Natural killer cell (primary cell): ENCODE data around the gene HBQ1. TPM values are rescaled to one million over a fixed set of nuclear protein-coding genes. Genes with fewer than 3 reads are reported as not detected.

ENCODE experiments used
- ATAC-seq, 3 donors: fragments of 150-1000 bp in 2 of 3; fragments of 200-7000 bp in 1 of 3; cut with Tn5 transposase; 1 replicate in 1 of 3; 2 replicates in 2 of 3; pipeline ENCODE4 v1.10.0; 2021; ENCODE audit warnings: mild to moderate bottlenecking in 2 of 3, moderate library complexity in 2 of 3
- DNase-seq, 2 donors: peaks; one replicate each; pipeline versions ENCODE4 v3.0.0 to v3.0.0-alpha.2; 2013 to 2021; ENCODE audit warnings: mixed read lengths in 1 of 2
- H3K27ac ChIP-seq: one replicate; pipeline ENCODE4 v1.5.1; 2013; ENCODE audit warnings: mild to moderate bottlenecking, low read length
- H3K27me3 ChIP-seq: one replicate; pipeline ENCODE4 v1.6.1; 2013; ENCODE audit warnings: low read length; ENCODE audit not compliant: control insufficient read depth, insufficient read depth
- H3K36me3 ChIP-seq: one replicate; pipeline ENCODE4 v1.6.1; 2013; ENCODE audit warnings: low read length; ENCODE audit not compliant: control insufficient read depth, insufficient read depth
- H3K4me1 ChIP-seq: one replicate; pipeline ENCODE4 v1.6.1; 2013; ENCODE audit warnings: low read length; ENCODE audit not compliant: control insufficient read depth, insufficient read depth
- H3K4me3 ChIP-seq: one replicate; pipeline ENCODE4 v1.5.1; 2013; ENCODE audit warnings: low read length
- H3K9me3 ChIP-seq: one replicate; pipeline ENCODE4 v1.6.1; 2013; ENCODE audit warnings: low read length; ENCODE audit not compliant: control insufficient read depth, insufficient read depth
- H3K27ac Mint-ChIP-seq, 2 donors: one replicate each; pipeline ENCODE4 v1.8.0; 2022; ENCODE audit warnings: mild to moderate bottlenecking in 2 of 2, mixed read lengths in 2 of 2, moderate library complexity in 1 of 2
- H3K27me3 Mint-ChIP-seq, 2 donors: one replicate each; pipeline ENCODE4 v1.8.0; 2022; ENCODE audit warnings: low read depth in 2 of 2, mixed read lengths in 2 of 2
- H3K36me3 Mint-ChIP-seq: one replicate; pipeline ENCODE4 v1.8.0; 2022; ENCODE audit warnings: mixed read lengths
- H3K4me1 Mint-ChIP-seq, 2 donors: one replicate each; pipeline ENCODE4 v1.8.0; 2022; ENCODE audit warnings: mixed read lengths in 2 of 2
- H3K4me3 Mint-ChIP-seq: one replicate; pipeline ENCODE4 v1.8.0; 2022; ENCODE audit warnings: mild to moderate bottlenecking, moderate library complexity, mixed read lengths
- H3K9me3 Mint-ChIP-seq, 2 donors: one replicate each; pipeline ENCODE4 v1.8.0; 2022; ENCODE audit warnings: mixed read lengths in 2 of 2
- CTCF ChIP-seq: fragments of 200-600 bp; IDR thresholded peaks from one replicate; pipeline ENCODE4 v1.8.0; 2022; ENCODE audit warnings: antibody characterized with exemption
- WGBS: methylation state at CpG from one replicate; pipeline ENCODE4 v1.1.7; 2013; ENCODE audit warnings: missing lambda C conversion rate; ENCODE audit not compliant: insufficient coverage; 5-methylcytosine and 5-hydroxymethylcytosine counted together
- intact Hi-C: fragments of 100-400 bp; cut with micrococcal nuclease; formaldehyde crosslinking; loops from one replicate; pipeline ENCODE4 v1.14.2; 2022
- total RNA-seq, 4 donors: library from RNA; stranded (reverse); fragments of 120-200 nt in 1 of 4; gene quantifications; one replicate each; pipeline versions ENCODE4 v1.2.3 to v1.2.4, GENCODE V29; 2013 to 2022

Gene HBQ1
- total RNA-seq, 3 donors from 2014 or later (not counting 1 experiment from before 2014, with no cell fraction given): 1.0 to 2.0 TPM; not detected in 1

GRCh38 chr16:212999-213398, 32.7 kb downstream of the HBQ1 start:
- Mint-ChIP-seq H3K27me3 (no peaks in the 10 kb centered on the region), H3K4me1 (peaks cover 0 to 8% of the 10 kb centered on the region in 2 donors), H3K36me3 (peaks cover 8% of the 10 kb centered on the region), H3K4me3 (no peak overlapping the region), H3K27ac (no peak overlapping the region), H3K9me3 (no peaks in the 10 kb centered on the region)
- H3K4me1 ChIP-seq: no peaks in the 10 kb centered on the region
- no peak overlapping the region for H3K4me3 ChIP-seq
- DNase-seq (no peak), ATAC-seq (no peak)
- H3K36me3 ChIP-seq: peaks cover 59% of the 10 kb centered on the region
- no peak overlapping the region for H3K27ac ChIP-seq
- no peaks in the 10 kb centered on the region for H3K9me3 ChIP-seq
- no peak for TF ChIP-seq CTCF
- intact Hi-C loops: no loop called here
- H3K27me3 ChIP-seq: no peaks in the 10 kb centered on the region
- WGBS: 100% methylated on average over 3 of the region's 3 CpGs

- 82% methylated on average over 4 of the region's 4 CpGs for WGBS
- no peaks in the 10 kb centered on the region for H3K9me3 Mint-ChIP-seq
- Histone ChIP-seq H3K4me3 (no peak overlapping the region), H3K36me3 (peaks cover 58% of the 10 kb centered on the region), H3K9me3 (no peaks in the 10 kb centered on the region), H3K4me1 (no peaks in the 10 kb centered on the region), H3K27me3 (no peaks in the 10 kb centered on the region), H3K27ac (no peak overlapping the region)
- H3K27ac Mint-ChIP-seq: no peak overlapping the region
- no peak for DNase-seq
- intact Hi-C loops: no loop called here
- peaks cover 5 to 14% of the 10 kb centered on the region in 2 donors for H3K4me1 Mint-ChIP-seq
- H3K36me3 Mint-ChIP-seq: peaks cover 10% of the 10 kb centered on the region
- H3K27me3 Mint-ChIP-seq: no peaks in the 10 kb centered on the region
- H3K4me3 Mint-ChIP-seq: no peak overlapping the region
- ATAC-seq: no peak
- no peak for TF ChIP-seq CTCF
These were observed 39.8 kb downstream of the HBQ1 start for GRCh38 chr16:220021-220420.

GRCh38 chr16:228151-228851, 48.0 kb downstream of the HBQ1 start:
- H3K36me3 ChIP-seq: peaks cover 25% of the 10 kb centered on the region
- peak overlapping the region; percentile 86 for H3K4me3 Mint-ChIP-seq
- no peaks in the 10 kb centered on the region for H3K9me3 Mint-ChIP-seq
- intact Hi-C loops: loop anchor here (5.0 kb wide), 1 partner anchor 124 kb away; the partner anchor contains the start of gene AXIN1
- H3K4me1 Mint-ChIP-seq: peaks cover 21 to 23% of the 10 kb centered on the region in 2 donors
- peaks cover 15% of the 10 kb centered on the region for H3K4me1 ChIP-seq
- H3K9me3 ChIP-seq: no peaks in the 10 kb centered on the region
- WGBS: 32% methylated on average over 8 of the region's 9 CpGs
- H3K36me3 Mint-ChIP-seq: no peaks in the 10 kb centered on the region
- peak overlapping the region; percentile 90 for H3K4me3 ChIP-seq
- H3K27ac Mint-ChIP-seq: peak overlapping the region; percentile 89 to 94
- H3K27me3 Mint-ChIP-seq: no peaks in the 10 kb centered on the region
- peak overlapping the region; percentile 94 for H3K27ac ChIP-seq
- no peaks in the 10 kb centered on the region for H3K27me3 ChIP-seq
- ATAC-seq: peak in 2 of 3 donors; percentile 2 to 15
- DNase-seq: no peak
- TF ChIP-seq CTCF: no peak
